GM18511 (cell line): ENCODE measurements around the gene ATP1B2.
"Not testable (repeated sequence)": the region's sequence is repeated elsewhere in the genome, so short reads cannot be mapped to it uniquely, and the experiment has no call there.

Source experiments
- ATAC-seq: cut with Tn5 transposase; IDR thresholded peaks from one replicate; pipeline ENCODE4 v1.9.1; 2021; ENCODE audit warnings: mild to moderate bottlenecking, moderate library complexity; ENCODE audit not compliant: unreplicated experiment

The ATP1B2 gene

DNA sequence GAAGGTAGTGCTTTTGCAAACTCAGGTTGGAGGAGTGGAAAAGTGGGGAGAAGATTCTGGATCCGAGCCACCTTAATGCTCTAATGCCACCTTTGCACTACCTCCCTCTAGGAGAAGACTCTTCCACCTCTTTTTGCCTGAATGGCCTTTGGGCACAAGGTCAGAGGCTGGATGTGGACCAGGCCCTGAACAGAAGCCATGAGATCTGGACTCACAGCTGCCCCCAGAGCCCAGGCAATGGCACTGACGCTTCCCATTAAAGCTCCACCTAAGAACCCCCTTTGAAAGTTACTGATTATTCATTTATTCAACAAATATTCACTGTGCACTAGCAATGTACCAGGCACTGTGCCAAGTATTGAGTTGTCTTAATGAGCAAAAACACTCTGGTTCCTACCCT is 17.6 kb upstream of the ATP1B2 start:
- ATAC-seq, result no peak

GRCh38 chr17:7634384-7634783 is 16.3 kb upstream of the ATP1B2 start:
- ATAC-seq, result no peak

DNA sequence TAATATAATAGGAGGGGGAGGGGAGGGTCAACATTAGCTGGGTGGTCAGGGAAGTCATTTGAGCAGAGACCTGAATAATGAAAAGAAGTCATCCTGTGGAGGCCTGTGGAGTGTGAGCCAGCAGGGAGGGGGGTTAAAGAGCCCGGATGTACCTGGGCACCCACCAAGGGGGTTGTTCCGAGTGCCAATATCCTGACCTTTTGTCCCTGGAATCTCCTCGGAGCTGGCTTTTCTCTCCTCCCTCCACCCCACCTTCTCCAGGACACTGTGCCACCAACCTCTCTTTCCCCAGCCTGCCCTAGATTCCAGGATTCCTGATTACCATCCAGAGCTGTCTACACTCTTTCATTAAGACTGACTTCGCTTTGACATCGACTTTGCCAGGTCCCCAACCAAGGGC is 14.6 kb upstream of the ATP1B2 start:
- no peak for ATAC-seq

DNA sequence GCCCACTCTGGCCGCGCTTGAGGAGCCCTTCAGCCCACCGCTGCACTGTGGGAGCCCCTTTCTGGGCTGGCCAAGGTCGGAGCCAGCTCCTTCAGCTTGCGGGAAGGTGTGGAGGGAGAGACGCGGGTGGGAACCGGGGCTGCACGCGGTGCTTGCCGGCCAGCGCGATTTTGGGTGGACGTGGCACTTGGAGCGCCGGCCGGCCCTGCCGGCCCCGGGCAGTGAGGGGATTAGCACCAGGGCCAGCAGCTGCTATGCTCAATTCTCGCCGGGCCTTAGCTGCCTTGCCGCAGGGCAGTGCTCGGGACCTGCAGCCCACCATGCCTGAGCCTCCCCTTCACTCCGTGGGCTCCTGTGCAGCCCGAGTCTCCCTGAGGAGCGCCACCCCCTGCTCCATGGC is 9.9 kb upstream of the ATP1B2 start:
- no peak for ATAC-seq

DNA sequence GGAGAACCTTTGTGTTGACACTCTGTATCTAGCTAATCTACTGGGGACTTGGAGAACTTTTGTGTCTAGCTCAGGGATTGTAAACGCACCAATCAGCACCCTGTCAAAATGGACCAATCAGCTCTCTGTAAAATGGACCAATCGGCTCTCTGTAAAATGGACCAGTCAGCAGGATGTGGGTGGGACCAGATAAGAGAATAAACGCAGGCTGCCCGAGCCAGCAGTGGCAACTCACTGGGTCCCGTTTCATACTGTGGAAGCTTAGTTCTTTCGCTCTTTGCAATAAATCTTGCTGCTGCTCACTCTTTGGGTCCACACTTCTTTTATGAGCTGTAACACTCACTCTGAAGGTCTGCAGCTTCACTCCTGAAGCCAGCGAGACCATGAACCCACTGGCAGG is 9.1 kb upstream of the ATP1B2 start:
- ATAC-seq, result not testable (repeated sequence)

GRCh38 chr17:7644775-7645174 is 6.0 kb upstream of the ATP1B2 start:
- ATAC-seq, result no peak

- ATAC-seq, result no peak
Observed at GRCh38 chr17:7646457-7646856, 4.3 kb upstream of the ATP1B2 start.

GRCh38 chr17:7647018-7647417 is 3.7 kb upstream of the ATP1B2 start:
- ATAC-seq, result no peak

GRCh38 chr17:7651097-7651664 is 455 bp downstream of the ATP1B2 start:
- no peak for ATAC-seq

DNA sequence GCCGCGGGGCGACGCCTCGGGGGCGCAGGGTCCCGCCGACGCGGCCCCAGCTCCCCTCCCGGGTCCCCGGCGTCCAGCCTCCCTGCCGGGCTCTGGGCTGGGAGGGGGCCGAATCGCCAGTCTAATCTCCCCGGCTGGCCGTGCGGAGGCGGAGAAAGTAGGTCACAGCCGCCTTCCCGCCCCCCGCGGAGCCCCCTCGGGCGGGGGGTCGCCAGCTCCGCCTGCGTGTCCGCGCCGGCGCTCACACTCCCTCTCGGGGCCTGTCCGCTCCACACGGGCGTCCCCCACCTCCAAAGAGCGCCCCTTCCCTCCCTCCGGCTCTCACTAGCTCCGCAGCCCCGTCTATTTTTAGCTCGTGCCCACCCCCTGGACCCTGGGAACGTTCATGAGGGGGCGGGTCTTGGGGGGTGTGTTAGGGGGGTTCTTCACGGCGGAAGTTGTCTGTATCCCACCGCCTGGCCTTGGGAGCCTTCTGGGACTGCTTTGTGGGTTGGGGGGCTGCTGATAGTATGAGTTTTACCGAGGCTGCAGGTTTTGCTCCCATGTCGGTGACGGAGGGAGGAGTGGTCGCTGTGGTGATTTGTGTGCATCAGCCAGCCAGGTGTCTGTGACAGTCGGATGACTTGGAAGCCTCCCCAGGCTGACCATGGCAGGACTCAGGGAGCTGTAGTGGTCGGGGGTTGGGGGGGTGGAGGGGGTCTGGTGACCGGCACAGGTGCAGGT is 1.1 kb downstream of the ATP1B2 start:
- no peak for ATAC-seq

DNA sequence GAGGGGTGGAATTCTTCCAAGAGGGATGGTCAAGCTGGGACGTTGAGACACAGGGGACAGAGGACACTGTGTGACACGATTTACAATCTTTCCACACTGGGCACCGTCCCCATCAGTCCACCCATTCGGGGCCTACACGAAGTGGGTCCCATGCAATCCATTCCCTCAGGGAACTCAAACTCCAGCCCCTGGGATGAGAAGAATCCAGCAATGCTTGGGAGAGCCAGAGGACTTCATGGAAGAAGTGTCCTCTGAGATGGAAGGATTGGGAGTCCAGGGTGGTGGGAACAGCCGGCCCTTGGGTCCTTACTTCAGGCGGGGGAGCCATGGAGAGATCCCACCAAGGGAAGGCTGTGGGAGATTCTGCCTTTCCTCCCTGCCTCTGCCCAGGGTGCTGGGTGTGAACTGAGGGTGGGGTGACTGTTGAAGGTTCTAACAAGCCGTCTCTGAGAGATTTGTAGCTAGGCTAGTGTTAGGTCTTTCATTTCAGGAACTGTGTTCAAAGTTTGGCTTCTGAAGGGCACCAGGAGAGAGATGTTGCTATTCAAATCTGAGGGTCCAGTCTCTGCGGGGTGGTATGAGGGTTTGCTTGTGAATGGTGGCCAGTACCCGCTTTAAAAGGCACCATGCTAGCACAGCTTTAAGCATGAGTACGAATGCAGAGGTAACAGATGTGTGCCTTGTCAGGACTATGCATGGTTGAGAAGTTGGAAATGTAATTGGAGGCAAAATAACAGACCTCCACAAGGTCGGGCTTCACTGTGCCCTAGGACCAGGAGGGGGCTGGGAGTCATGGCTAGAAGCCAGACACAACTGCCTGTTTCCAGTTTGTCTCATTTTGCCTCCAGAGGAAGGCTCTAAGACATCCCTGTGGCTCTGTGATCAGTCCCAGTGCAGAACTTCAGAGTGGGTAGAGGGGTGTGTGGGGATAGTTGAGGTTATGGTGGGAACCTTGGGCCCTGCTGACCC is 1.9 kb downstream of the ATP1B2 start:
- no peak for ATAC-seq

- no peak for ATAC-seq
Observed at GRCh38 chr17:7654832-7655540, 4.3 kb downstream of the ATP1B2 start.

DNA sequence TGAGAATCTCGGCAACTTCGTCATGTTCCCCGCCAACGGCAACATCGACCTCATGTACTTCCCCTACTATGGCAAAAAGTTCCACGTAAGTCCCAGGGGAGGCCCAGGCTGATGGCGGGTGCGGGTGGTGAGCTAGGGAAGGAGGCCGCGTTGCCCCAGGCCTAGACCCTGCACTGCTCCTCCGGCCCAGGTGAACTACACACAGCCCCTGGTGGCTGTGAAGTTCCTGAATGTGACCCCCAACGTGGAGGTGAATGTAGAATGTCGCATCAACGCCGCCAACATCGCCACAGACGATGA is 4.8 kb downstream of the ATP1B2 start:
- ATAC-seq, result no peak

DNA sequence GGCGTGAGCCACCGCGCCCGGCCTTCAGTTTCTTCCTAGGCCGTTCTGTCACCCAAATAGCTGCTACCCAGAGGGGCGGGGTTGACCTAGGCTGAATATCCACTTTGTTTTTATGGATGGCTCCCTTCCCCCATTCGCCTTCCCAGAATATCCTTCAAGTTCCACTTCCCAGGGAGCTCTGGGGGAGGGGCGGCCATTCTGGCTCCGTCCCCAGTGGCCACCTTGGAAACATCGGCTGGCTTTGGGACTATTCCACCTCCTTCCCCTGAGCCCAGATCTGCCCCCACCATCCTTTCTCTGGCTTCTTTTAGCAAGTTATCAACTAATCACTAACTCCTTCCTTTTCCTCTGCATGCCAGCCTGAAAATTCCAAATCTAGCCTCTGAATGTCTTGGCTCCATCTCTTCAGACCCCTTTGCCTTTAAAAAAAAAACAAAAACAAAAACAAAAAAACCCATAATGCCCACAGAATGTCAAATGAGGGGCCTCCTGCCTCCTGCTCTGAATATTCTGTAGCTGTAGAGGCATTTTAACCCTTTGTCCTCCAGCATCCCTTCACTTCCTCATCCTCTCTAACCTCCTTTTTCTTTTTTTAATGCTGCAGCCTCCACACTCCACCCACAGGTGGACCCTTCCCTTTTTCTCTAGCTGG is 6.4 kb downstream of the ATP1B2 start:
- no peak for ATAC-seq

DNA sequence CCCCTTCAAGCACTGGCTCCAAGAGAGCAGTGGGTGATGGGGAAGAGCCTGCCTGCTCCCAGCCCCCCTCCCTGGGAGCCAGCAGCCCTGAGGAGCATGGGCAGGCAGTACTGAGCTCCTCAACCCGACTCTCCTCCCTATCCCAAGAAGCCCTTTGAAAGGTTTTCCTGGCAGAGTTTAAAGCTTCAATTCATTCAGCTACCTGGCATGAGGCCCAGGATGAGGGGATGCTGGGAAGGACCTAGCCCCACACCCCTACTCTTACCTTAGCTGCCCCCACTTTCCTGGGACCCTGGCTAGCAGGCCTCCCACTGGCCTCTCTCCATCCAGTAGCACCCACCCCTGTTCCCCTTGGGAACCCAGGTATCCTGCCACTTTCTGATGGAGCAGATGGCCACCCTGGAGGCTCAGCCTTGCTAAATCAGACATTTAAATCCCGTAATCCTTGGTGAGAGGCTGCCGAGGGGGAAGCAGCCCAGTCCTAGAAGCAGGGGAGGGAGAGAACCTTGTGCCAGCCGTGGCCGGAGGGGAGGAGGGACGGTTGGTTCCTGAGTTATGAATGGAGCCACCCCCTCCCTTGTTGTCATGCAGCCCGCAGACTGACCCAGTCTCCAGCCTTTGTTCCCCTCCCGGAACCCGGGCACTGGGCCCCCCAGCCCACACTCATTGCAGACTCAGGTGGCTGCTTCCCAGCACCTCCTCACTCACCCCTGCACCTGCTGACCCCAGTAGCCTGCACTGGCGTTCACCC is 17.1 kb downstream of the ATP1B2 start:
- no peak for ATAC-seq

DNA sequence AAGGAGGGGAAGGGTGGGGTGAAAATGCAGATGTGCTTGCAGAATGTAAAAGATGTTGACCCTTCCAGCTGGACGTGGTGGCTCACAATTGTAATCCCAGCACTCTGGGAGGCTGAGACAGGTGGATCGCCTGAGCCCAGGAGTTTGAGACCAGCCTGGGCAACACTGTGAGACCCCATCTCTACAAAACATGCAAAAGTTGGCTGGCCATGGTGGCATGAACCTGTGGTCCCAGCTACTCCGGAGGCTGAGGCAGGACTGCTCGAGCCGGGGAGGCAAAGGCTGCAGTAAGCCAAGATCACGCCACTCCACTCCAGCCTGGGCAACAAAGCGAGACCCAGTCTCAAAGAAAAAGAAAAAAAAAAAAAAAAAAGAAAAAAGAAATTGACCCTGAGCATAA is 17.8 kb downstream of the ATP1B2 start:
- no peak for ATAC-seq

GRCh38 chr17:7673239-7673638 is 22.5 kb downstream of the ATP1B2 start:
- ATAC-seq, result no peak

GRCh38 chr17:7674934-7675333 is 24.2 kb downstream of the ATP1B2 start:
- ATAC-seq, result no peak

DNA sequence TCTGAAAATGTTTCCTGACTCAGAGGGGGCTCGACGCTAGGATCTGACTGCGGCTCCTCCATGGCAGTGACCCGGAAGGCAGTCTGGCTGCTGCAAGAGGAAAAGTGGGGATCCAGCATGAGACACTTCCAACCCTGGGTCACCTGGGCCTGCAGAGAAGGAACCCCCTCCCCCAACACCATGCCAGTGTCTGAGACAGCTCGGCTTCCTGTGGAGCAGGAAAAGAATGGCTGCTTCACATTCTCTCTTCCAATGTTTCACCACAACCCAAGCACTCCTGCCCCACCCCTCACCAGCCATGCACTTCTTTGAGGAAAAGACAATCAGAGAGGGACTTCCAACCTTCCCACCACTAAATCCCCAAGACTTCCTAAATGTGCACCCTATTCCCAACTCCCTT is 25.8 kb downstream of the ATP1B2 start:
- no peak for ATAC-seq

GRCh38 chr17:7677388-7678067 is 26.8 kb downstream of the ATP1B2 start:
- no peak for ATAC-seq
